Astrocyte of the spinal cord (primary cell): ENCODE results near the gene C1orf35.

Experiments used
- DNase-seq: peaks from one replicate; pipeline ENCODE4 v3.0.0; 2011; ENCODE audit warnings: low read depth, low spot score
- H3K4me3 ChIP-seq: 2 replicates; pipeline ENCODE4 v1.5.1; 2011; ENCODE audit warnings: low read depth, mild to moderate bottlenecking, low read length, moderate library complexity
- in situ Hi-C: cut with HindIII; loops from 2 replicates; pipeline ENCODE4 v1.10.0; 2017; ENCODE audit warnings: low sequenced_read_pairs
- TF ChIP-seq, protein P1 (sequence below): IDR thresholded peaks from 2 replicates; pipeline ENCODE4 v1.5.1; 2012; ENCODE audit warnings: low read depth, mild to moderate bottlenecking, low read length, inconsistent platforms

Gene C1orf35

DNA sequence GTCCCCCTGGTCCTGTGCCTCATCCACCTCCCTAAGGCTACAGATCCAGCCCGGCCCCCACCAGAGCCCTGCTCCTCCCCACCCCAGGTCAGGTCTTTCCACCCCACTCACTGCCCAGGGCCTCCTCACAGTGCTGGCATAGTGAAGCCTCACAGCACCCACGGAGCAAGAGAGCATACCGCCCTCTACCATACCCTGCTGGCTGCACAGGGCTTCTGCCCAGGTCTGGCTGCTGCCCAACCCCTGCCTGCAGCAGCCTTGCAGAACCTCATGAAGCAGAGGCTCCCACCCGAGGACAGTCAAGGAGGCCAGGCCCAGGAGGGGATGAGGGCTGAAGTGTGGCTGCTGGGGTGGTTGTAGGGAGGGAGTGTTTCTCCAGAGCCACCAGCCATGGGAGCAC is 40.3 kb downstream of the C1orf35 start:
- TF ChIP-seq, protein P1, sequence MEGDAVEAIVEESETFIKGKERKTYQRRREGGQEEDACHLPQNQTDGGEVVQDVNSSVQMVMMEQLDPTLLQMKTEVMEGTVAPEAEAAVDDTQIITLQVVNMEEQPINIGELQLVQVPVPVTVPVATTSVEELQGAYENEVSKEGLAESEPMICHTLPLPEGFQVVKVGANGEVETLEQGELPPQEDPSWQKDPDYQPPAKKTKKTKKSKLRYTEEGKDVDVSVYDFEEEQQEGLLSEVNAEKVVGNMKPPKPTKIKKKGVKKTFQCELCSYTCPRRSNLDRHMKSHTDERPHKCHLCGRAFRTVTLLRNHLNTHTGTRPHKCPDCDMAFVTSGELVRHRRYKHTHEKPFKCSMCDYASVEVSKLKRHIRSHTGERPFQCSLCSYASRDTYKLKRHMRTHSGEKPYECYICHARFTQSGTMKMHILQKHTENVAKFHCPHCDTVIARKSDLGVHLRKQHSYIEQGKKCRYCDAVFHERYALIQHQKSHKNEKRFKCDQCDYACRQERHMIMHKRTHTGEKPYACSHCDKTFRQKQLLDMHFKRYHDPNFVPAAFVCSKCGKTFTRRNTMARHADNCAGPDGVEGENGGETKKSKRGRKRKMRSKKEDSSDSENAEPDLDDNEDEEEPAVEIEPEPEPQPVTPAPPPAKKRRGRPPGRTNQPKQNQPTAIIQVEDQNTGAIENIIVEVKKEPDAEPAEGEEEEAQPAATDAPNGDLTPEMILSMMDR, result no peak
- in situ Hi-C loops, result no loop called here
- no peak overlapping the region for H3K4me3 ChIP-seq
- no peak for DNase-seq

DNA sequence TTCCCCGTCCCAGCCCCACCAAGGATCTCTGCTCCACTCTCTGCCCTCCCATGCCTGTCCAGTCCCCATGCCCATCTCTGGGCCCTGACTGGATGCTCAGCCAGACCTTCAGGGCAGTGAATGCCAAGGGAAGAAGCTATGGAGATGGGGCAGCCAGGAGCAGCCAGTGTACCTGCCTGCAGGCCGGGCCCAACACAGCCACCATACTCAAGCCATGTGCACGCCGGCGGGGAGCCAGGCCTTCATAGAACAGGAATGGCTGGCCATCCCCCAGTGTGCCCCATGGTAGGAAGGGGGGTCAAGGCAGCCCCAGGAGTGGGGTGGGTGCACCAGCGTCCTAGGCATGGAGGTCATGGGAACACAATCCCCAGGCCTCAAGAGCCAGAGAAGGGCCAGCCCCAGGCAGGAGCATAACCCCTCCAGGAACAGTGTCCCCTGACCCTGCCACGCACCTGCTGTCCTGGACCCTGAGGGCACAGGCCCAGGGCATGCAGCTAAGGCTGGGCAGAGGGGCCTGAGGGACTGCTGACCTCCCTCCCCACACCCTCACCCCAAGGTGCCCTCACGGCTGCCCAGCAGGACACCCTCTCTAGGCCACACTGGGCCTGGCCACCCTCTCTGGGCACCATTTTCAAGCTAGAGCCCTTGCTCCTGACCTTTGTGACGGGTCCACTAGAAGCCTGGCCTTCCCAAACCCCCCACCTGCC is 40.9 kb downstream of the C1orf35 start:
- no peak overlapping the region for H3K4me3 ChIP-seq
- TF ChIP-seq, protein P1, result no peak
- in situ Hi-C loops, result no loop called here
- no peak for DNase-seq

DNA sequence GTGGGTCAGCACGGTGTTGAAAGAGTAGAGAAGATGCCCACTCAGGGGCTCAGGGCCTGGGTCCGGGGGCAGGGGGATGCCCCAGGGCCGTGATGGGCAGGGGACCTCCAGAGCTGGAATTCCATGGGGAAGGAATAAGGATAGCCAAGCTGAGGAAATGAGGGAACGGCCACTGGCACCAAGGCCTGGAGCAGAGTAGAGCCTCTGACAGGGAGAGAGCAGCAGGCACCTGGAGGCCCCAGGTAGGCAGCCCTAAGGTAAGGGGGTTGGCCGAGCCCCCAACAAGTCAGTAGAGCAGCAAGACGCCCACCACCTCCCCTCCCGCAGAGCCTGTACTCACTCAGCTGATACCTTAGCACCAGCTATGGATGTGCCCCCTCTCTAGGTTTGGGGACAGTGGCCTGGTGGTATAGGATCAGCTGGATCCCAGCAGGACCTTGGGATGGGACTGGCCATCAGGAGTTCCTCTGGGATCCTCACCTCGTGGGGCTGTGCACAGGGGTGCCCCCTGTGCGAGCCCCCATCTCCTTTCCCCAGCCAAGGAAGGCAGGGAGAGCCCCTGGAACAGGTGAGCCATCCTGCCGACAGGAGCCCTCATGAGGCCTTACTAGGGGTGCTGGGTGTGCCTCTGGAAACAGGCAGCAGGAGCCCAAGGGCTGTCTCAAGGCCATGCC is 41.6 kb downstream of the C1orf35 start:
- no peak overlapping the region for H3K4me3 ChIP-seq
- in situ Hi-C loops, result no loop called here
- no peak for DNase-seq
- TF ChIP-seq, protein P1, result no peak

DNA sequence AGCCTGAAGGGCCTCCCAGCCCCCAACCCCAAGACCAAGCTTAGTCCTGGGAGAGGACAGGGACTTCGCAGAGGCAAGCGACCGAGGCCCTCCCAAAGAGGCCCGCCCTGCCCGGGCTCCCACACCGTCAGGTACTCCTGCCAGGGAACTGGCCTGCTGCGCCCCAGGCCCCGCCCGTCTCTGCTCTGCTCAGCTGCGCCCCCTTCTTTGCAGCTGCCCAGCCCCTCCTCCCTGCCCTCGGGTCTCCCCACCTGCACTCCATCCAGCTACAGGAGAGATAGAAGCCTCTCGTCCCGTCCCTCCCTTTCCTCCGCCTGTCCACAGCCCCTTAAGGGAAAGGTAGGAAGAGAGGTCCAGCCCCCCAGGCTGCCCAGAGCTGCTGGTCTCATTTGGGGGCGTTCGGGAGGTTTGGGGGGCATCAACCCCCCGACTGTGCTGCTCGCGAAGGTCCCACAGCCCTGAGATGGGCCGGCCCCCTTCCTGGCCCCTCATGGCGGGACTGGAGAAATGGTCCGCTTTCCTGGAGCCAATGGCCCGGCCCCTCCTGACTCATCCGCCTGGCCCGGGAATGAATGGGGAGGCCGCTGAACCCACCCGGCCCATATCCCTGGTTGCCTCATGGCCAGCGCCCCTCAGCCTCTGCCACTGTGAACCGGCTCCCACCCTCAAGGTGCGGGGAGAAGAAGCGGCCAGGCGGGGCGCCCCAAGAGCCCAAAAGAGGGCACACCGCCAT is 42.5 kb downstream of the C1orf35 start:
- in situ Hi-C loops, result no loop called here
- TF ChIP-seq, protein P1, result no peak
- DNase-seq, result no peak
- H3K4me3 ChIP-seq, result peak overlapping the region; percentile 2

DNA sequence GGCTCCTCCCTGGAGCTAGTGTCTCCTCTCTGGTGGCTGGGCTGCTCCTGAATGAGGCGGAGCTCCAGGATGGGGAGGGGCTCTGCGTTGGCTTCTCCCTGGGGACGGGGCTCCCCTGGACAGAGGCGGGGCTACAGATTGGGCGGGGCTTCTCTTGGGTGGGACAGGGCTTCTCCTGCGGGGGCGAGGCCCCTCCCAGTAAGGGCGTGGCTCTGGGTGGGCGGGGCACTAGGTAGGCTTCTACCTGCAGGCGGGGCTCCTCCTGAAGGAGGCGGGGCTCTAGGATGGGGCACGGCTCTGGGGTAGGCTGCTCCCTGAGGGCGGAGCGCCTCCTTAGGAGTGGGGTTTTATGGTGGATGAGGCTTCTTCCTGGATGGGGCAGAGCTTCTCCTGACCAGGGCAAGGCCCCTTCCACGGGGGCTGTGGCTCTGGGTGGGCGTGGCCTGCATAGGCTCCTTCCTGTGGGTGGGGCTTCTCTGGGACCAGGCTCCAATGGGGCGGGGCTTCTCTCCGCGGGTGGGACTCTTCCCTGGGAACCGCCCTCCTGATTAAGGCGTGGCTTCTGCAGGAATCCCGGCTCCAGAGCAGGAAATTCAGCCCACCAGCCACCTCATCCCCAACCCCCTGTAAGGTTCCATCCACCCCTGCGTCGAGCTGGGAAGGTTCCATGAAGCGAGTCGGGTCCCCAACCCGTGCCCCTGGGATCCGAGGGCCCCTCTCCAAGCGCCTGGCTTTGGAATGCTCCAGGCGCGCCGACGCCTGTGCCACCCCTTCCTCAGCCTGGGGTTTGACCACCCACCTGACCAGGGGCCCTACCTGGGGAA is 43.3 kb downstream of the C1orf35 start:
- no peak for DNase-seq
- no peak overlapping the region for H3K4me3 ChIP-seq
- in situ Hi-C loops, result no loop called here
- TF ChIP-seq, protein P1, result no peak
